Karpas-422 (cell line): Measurements from ENCODE around the gene TMCO1. TPM values are rescaled to one million over a fixed set of nuclear protein-coding genes. Genes with fewer than 3 reads are reported as not detected.
"Not testable (repeated sequence)": the region's sequence is repeated elsewhere in the genome, so short reads cannot be mapped to it uniquely, and the experiment has no call there.

Experiments used
- DNase-seq: peaks from one replicate; pipeline ENCODE4 v3.0.0-alpha.2; 2015
- H2AFZ ChIP-seq: fragments of 200-600 bp; sonication (generic); 2 replicates; pipeline ENCODE4 v1.6.1; 2014; ENCODE audit warnings: antibody characterized with exemption, low read length, mixed read lengths
- H3K27ac ChIP-seq: fragments of 200-600 bp; sonication (generic); 2 replicates; pipeline ENCODE4 v1.5.1; 2014; ENCODE audit warnings: mild to moderate bottlenecking, low read length, moderate library complexity
- H3K27me3 ChIP-seq: fragments of 200-600 bp; sonication (generic); 2 replicates; pipeline ENCODE4 v1.6.1; 2014; ENCODE audit warnings: low read length, mixed read lengths
- H3K36me3 ChIP-seq: fragments of 200-600 bp; sonication (generic); 2 replicates; pipeline ENCODE4 v1.6.1; 2014; ENCODE audit warnings: low read length, mixed read lengths; ENCODE audit not compliant: insufficient read depth
- H3K4me1 ChIP-seq: fragments of 200-600 bp; sonication (generic); 2 replicates; pipeline ENCODE4 v1.6.1; 2014; ENCODE audit warnings: mild to moderate bottlenecking, low read length, mixed read lengths
- H3K4me2 ChIP-seq: fragments of 200-600 bp; sonication (generic); 2 replicates; pipeline ENCODE4 v1.6.1; 2014; ENCODE audit warnings: low read length, low read depth, mild to moderate bottlenecking; ENCODE audit not compliant: poor library complexity, severe bottlenecking
- H3K4me3 ChIP-seq: fragments of 200-600 bp; sonication (generic); 2 replicates; pipeline ENCODE4 v1.5.1; 2014; ENCODE audit warnings: mild to moderate bottlenecking, antibody characterized with exemption, low read length, mixed read lengths
- H3K79me2 ChIP-seq: fragments of 200-600 bp; sonication (generic); 2 replicates; pipeline ENCODE4 v1.6.1; 2014; ENCODE audit warnings: mild to moderate bottlenecking, low read length, mixed read lengths
- H3K9ac ChIP-seq: fragments of 200-600 bp; sonication (generic); 2 replicates; pipeline ENCODE4 v1.6.0; 2014; ENCODE audit warnings: low read length
- H3K9me2 ChIP-seq: fragments of 200-600 bp; sonication (generic), shearing (Covaris generic); replicated peaks from 2 replicates; pipeline ENCODE4 v1.6.0; 2014; ENCODE audit warnings: mild to moderate bottlenecking, low read length, moderate library complexity; ENCODE audit not compliant: insufficient read depth
- H3K9me3 ChIP-seq: fragments of 300-700, 200-600 bp; sonication (generic); 2 replicates; pipeline ENCODE4 v1.6.1; 2014; ENCODE audit warnings: low read length, mixed read lengths
- H4K20me1 ChIP-seq: fragments of 200-600 bp; sonication (generic); 2 replicates; pipeline ENCODE4 v1.6.1; 2014; ENCODE audit warnings: mild to moderate bottlenecking, antibody characterized with exemption, low read length, low read depth; ENCODE audit not compliant: insufficient read depth
- total RNA-seq: library from RNA; depleted of rRNA; stranded (reverse); fragments of >200 nt; shearing (Covaris generic); gene quantifications from 2 replicates; pipeline ENCODE4 v1.2.3, GENCODE V29; 2014; ENCODE audit warnings: low replicate concordance

The TMCO1 gene
- total RNA-seq, 1 experiment from 2014 or later = 103 TPM

- Histone ChIP-seq H3K4me3 (no peak overlapping the region), H3K36me3 (peaks cover 27% of the 10 kb centered on the region; the same call in 1 of the 2 replicates), H3K27ac (no peak overlapping the region), H3K27me3 (no peaks in the 10 kb centered on the region), H3K9me3 (no peaks in the 10 kb centered on the region), H3K9ac (no peak overlapping the region), H3K4me2 (no peak overlapping the region), H3K4me1 (peaks cover 9% of the 10 kb centered on the region), H4K20me1 (no peaks in the 10 kb centered on the region), H3K79me2 (peaks cover 71% of the 10 kb centered on the region), H3K9me2 (no peaks in the 10 kb centered on the region), H2AFZ (no peak overlapping the region)
- DNase-seq = no peak
Measured at GRCh38 chr1:165762725-165763124, 5.9 kb downstream of the TMCO1 start.

- Histone ChIP-seq H3K27ac (no peak overlapping the region), H3K4me2 (no peak overlapping the region), H3K4me3 (no peak overlapping the region), H3K9me2 (no peaks in the 10 kb centered on the region), H4K20me1 (peaks cover 11% of the 10 kb centered on the region), H2AFZ (no peak overlapping the region), H3K79me2 (peaks cover 71% of the 10 kb centered on the region), H3K4me1 (peaks cover 16% of the 10 kb centered on the region), H3K36me3 (peaks cover 22% of the 10 kb centered on the region; the same call in 1 of the 2 replicates), H3K9ac (no peak overlapping the region), H3K27me3 (no peaks in the 10 kb centered on the region), H3K9me3 (no peaks in the 10 kb centered on the region)
- DNase-seq = no peak
Measured at GRCh38 chr1:165759095-165759494, 9.6 kb downstream of the TMCO1 start.

- H3K9me3 ChIP-seq = no peaks in the 10 kb centered on the region
- H3K36me3 ChIP-seq = peaks cover 23% of the 10 kb centered on the region; the same call in 1 of the 2 replicates
- H3K9ac ChIP-seq = no peak overlapping the region
- no peak overlapping the region for H3K4me2 ChIP-seq
- H3K27ac ChIP-seq = no peak overlapping the region
- H3K79me2 ChIP-seq = peaks cover 51% of the 10 kb centered on the region
- H3K4me3 ChIP-seq = no peak overlapping the region
- H3K4me1 ChIP-seq = peaks cover 24% of the 10 kb centered on the region
- no peaks in the 10 kb centered on the region for H3K27me3 ChIP-seq
- peaks cover 11% of the 10 kb centered on the region for H4K20me1 ChIP-seq
- no peak overlapping the region for H2AFZ ChIP-seq
- H3K9me2 ChIP-seq = no peaks in the 10 kb centered on the region
- DNase-seq = no peak
Measured at GRCh38 chr1:165755393-165756010, 13.2 kb downstream of the TMCO1 start.

GRCh38 chr1:165753934-165754333 lies 14.7 kb downstream of the TMCO1 start:
- peak; percentile 64 for DNase-seq
- Histone ChIP-seq H3K36me3 (peaks cover 22% of the 10 kb centered on the region; the same call in 1 of the 2 replicates), H3K4me2 (peak overlapping the region; percentile 32), H3K9ac (no peak overlapping the region), H2AFZ (no peak overlapping the region), H3K4me3 (no peak overlapping the region), H3K79me2 (peaks cover 41% of the 10 kb centered on the region), H3K27ac (0 out of 2 replicates have a peak overlapping the region, but pooled peaks have one; percentile 37), H3K4me1 (peaks cover 24% of the 10 kb centered on the region), H3K9me3 (no peaks in the 10 kb centered on the region), H3K27me3 (no peaks in the 10 kb centered on the region), H4K20me1 (peaks cover 11% of the 10 kb centered on the region), H3K9me2 (no peaks in the 10 kb centered on the region)

- no peaks in the 10 kb centered on the region for H3K27me3 ChIP-seq
- peaks cover 5% of the 10 kb centered on the region; the same call in 1 of the 2 replicates for H3K36me3 ChIP-seq
- no peak for DNase-seq
- no peak overlapping the region for H3K27ac ChIP-seq
- no peak overlapping the region for H3K9ac ChIP-seq
- H3K9me3 ChIP-seq = no peaks in the 10 kb centered on the region
- H2AFZ ChIP-seq = no peak overlapping the region
- H4K20me1 ChIP-seq = no peaks in the 10 kb centered on the region
- no peaks in the 10 kb centered on the region for H3K9me2 ChIP-seq
- peaks cover 2% of the 10 kb centered on the region for H3K4me1 ChIP-seq
- no peak overlapping the region for H3K4me2 ChIP-seq
- peaks cover 10% of the 10 kb centered on the region; the same call in 1 of the 2 replicates for H3K79me2 ChIP-seq
- no peak overlapping the region for H3K4me3 ChIP-seq
Measured at GRCh38 chr1:165748550-165748949, 20.1 kb downstream of the TMCO1 start.

GRCh38 chr1:165747632-165748447 lies 20.8 kb downstream of the TMCO1 start:
- Histone ChIP-seq H3K4me2 (no peak overlapping the region), H3K9me2 (no peaks in the 10 kb centered on the region), H4K20me1 (no peaks in the 10 kb centered on the region), H3K9ac (no peak overlapping the region), H3K4me1 (no peaks in the 10 kb centered on the region), H3K36me3 (peaks cover 3% of the 10 kb centered on the region; the same call in 1 of the 2 replicates), H3K79me2 (peaks cover 7% of the 10 kb centered on the region; the same call in 1 of the 2 replicates), H3K27ac (no peak overlapping the region), H2AFZ (no peak overlapping the region), H3K27me3 (no peaks in the 10 kb centered on the region), H3K9me3 (no peaks in the 10 kb centered on the region), H3K4me3 (no peak overlapping the region)
- DNase-seq = no peak

GRCh38 chr1:165744913-165745312 lies 23.8 kb downstream of the TMCO1 start:
- not testable (repeated sequence) for H3K36me3 ChIP-seq, H3K27ac ChIP-seq, H3K27me3 ChIP-seq, H4K20me1 ChIP-seq, H3K9ac ChIP-seq, DNase-seq, H3K79me2 ChIP-seq, H2AFZ ChIP-seq, H3K4me2 ChIP-seq, H3K9me2 ChIP-seq, H3K4me3 ChIP-seq, H3K4me1 ChIP-seq, H3K9me3 ChIP-seq

- H3K9me2 ChIP-seq = no peaks in the 10 kb centered on the region
- H3K27ac ChIP-seq = no peak overlapping the region
- H3K36me3 ChIP-seq = peaks cover 6% of the 10 kb centered on the region; the same call in 1 of the 2 replicates
- no peak for DNase-seq
- no peak overlapping the region for H3K9ac ChIP-seq
- peaks cover 16% of the 10 kb centered on the region for H3K79me2 ChIP-seq
- no peak overlapping the region for H3K4me2 ChIP-seq
- H3K4me3 ChIP-seq = no peak overlapping the region
- H4K20me1 ChIP-seq = no peaks in the 10 kb centered on the region
- H3K9me3 ChIP-seq = no peaks in the 10 kb centered on the region
- H3K27me3 ChIP-seq = no peaks in the 10 kb centered on the region
- no peak overlapping the region for H2AFZ ChIP-seq
- peaks cover 11% of the 10 kb centered on the region for H3K4me1 ChIP-seq
Measured at GRCh38 chr1:165742194-165742593, 26.5 kb downstream of the TMCO1 start.
